Trophoblast cell (in vitro differentiated cells and primary cell): ENCODE results near the gene SUPT7L.
"Not testable (repeated sequence)": the region's sequence is repeated elsewhere in the genome, so short reads cannot be mapped to it uniquely, and the experiment has no call there.

ENCODE experiments used
- DNase-seq, 2 donors: peaks; one replicate each; pipeline ENCODE4 v3.0.0-alpha.2; 2016
- H2AFZ ChIP-seq: 2 replicates; pipeline ENCODE4 v1.6.1; 2013; ENCODE audit warnings: low read length, moderate library complexity, mild to moderate bottlenecking; ENCODE audit not compliant: insufficient read depth, poor library complexity
- H2AK5ac ChIP-seq: 2 replicates; pipeline ENCODE4 v1.6.1; 2013; ENCODE audit warnings: mild to moderate bottlenecking, low read length
- H2BK120ac ChIP-seq: 2 replicates; pipeline ENCODE4 v1.6.1; 2013; ENCODE audit warnings: low read length, mild to moderate bottlenecking, moderate library complexity; ENCODE audit not compliant: insufficient read depth, poor library complexity
- H2BK12ac ChIP-seq: 2 replicates; pipeline ENCODE4 v1.6.1; 2013; ENCODE audit warnings: mild to moderate bottlenecking, low read length, moderate library complexity
- H2BK5ac ChIP-seq: 2 replicates; pipeline ENCODE4 v1.6.1; 2013; ENCODE audit warnings: low read length, low read depth, moderate library complexity, mild to moderate bottlenecking; ENCODE audit not compliant: poor library complexity
- H3K14ac ChIP-seq: 2 replicates; pipeline ENCODE4 v1.6.1; 2013; ENCODE audit warnings: mild to moderate bottlenecking, low read length
- H3K18ac ChIP-seq: 2 replicates; pipeline ENCODE4 v1.6.1; 2013; ENCODE audit warnings: mild to moderate bottlenecking, low read length
- H3K23ac ChIP-seq: 2 replicates; pipeline ENCODE4 v1.6.1; 2013; ENCODE audit warnings: low read length
- H3K27ac ChIP-seq: 2 replicates; pipeline ENCODE4 v1.5.1; 2013; ENCODE audit warnings: low read depth, mild to moderate bottlenecking, inconsistent platforms, low read length, moderate library complexity
- H3K27me3 ChIP-seq: 2 replicates; pipeline ENCODE4 v1.6.1; 2013; ENCODE audit warnings: inconsistent platforms, mild to moderate bottlenecking, low read length, moderate library complexity; ENCODE audit not compliant: insufficient read depth
- H3K36me3 ChIP-seq, 2 experiments: 1 replicate in 1 of 2; 2 replicates in 1 of 2; pipeline ENCODE4 v1.6.1; 2013; ENCODE audit warnings: low read length in 2 of 2, mild to moderate bottlenecking in 2 of 2, moderate library complexity in 1 of 2; ENCODE audit not compliant: insufficient read depth in 2 of 2, control insufficient read depth in 1 of 2
- H3K4ac ChIP-seq: 2 replicates; pipeline ENCODE4 v1.6.1; 2013; ENCODE audit warnings: low read depth, mild to moderate bottlenecking, low read length, moderate library complexity
- H3K4me1 ChIP-seq, 2 experiments: 1 replicate in 1 of 2; 2 replicates in 1 of 2; pipeline ENCODE4 v1.6.1; 2013; ENCODE audit warnings: low read length in 2 of 2, mild to moderate bottlenecking in 2 of 2, moderate library complexity in 1 of 2; ENCODE audit not compliant: insufficient read depth in 2 of 2, control insufficient read depth in 1 of 2
- H3K4me2 ChIP-seq: 2 replicates; pipeline ENCODE4 v1.6.1; 2013; ENCODE audit warnings: inconsistent platforms, mild to moderate bottlenecking, low read length, moderate library complexity
- H3K4me3 ChIP-seq: 2 replicates; pipeline ENCODE4 v1.5.1; 2013; ENCODE audit warnings: mild to moderate bottlenecking, low read depth, low read length, inconsistent platforms
- H3K79me1 ChIP-seq: one replicate; pipeline ENCODE4 v1.6.1; 2013; ENCODE audit warnings: low read length
- H3K79me2 ChIP-seq: 2 replicates; pipeline ENCODE4 v1.6.1; 2013; ENCODE audit warnings: low read length, mild to moderate bottlenecking; ENCODE audit not compliant: control insufficient read depth, insufficient read depth, poor library complexity
- H3K9ac ChIP-seq: 2 replicates; pipeline ENCODE4 v1.6.1; 2013; ENCODE audit warnings: mild to moderate bottlenecking, low read length
- H3K9me3 ChIP-seq: 2 replicates; pipeline ENCODE4 v1.6.1; 2013; ENCODE audit warnings: low read depth, mild to moderate bottlenecking, control low read depth, inconsistent platforms, low read length; ENCODE audit not compliant: insufficient read depth
- H4K12ac ChIP-seq: 2 replicates; pipeline ENCODE4 v1.6.1; 2013; ENCODE audit warnings: low read depth, mild to moderate bottlenecking, low read length, moderate library complexity
- H4K8ac ChIP-seq: 2 replicates; pipeline ENCODE4 v1.6.1; 2013; ENCODE audit warnings: low read depth, mild to moderate bottlenecking, low read length, moderate library complexity
- H4K91ac ChIP-seq: one replicate; pipeline ENCODE4 v1.6.1; 2013; ENCODE audit warnings: low read depth, mild to moderate bottlenecking, low read length, moderate library complexity
- WGBS: extraction: QIAGEN DNeasy Blood & Tissue Kit; methylation state at CpG from one replicate; pipeline ENCODE4 v1.1.7; 2013; ENCODE audit warnings: missing lambda C conversion rate; ENCODE audit not compliant: insufficient read length, insufficient coverage; ENCODE audit errors: extremely low coverage; 5-methylcytosine and 5-hydroxymethylcytosine counted together

Gene SUPT7L

DNA sequence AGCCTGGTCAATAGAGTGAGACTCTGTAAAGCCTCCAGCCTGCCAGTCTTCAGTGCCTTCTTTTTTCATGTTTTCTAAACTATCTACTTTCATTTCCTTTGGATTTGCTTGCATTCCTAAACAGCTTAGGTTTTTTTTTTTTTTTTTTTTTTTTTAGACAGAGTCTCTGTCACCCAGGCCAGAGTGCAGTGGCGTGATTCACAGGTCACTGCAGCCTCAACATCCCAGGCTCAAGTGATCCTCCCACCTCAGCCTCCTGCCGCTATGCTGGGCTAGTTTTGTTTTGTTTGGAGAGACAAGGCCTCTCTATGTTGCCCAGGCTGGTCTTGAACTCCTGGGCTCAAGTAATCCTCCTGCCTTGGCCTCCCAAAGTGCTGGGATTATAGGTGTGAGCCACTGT, 33.2 kb downstream of the SUPT7L start:
- H3K4me3 ChIP-seq, result not testable (repeated sequence)
- no CpG with 5 or more reads among the region's 2 CpGs for WGBS

GRCh38 chr2:27628767-27629709, 34.4 kb downstream of the SUPT7L start, which contains the start of the genes CCDC121 and GPN1:
CCDC121 (minus strand) TSS chr2:27629012; CDS start chr2:27627799, 1,213 bp downstream.
GPN1 (plus strand) TSS chr2:27629050; CDS start chr2:27629059, 9 bp downstream.
- Histone ChIP-seq H3K18ac (peak within 1 kb of the TSS; percentile 51), H3K23ac (no peak within 1 kb of the TSS), H4K91ac (peak within 1 kb of the TSS; percentile 76), H2AK5ac (no peak within 1 kb of the TSS), H3K79me1 (peaks cover 9% of the 10 kb centered on the region), H3K36me3 (peaks cover 7 to 9% of the 10 kb centered on the region in 2 experiments), H3K4me1 (peaks cover 2 to 3% of the 10 kb centered on the region in 2 experiments), H3K9me3 (no peaks in the 10 kb centered on the region), H3K9ac (peak within 1 kb of the TSS; percentile 96), H3K27ac (peak within 1 kb of the TSS; percentile 73), H3K4ac (peak within 1 kb of the TSS; percentile 29), H3K27me3 (no peaks in the 10 kb centered on the region), H4K12ac (peak within 1 kb of the TSS; percentile 66), H2BK120ac (peak within 1 kb of the TSS; percentile 12), H3K4me3 (peak within 1 kb of the TSS; percentile 93), H3K4me2 (peak within 1 kb of the TSS; percentile 76), H3K79me2 (peaks cover 3% of the 10 kb centered on the region), H2AFZ (peak within 1 kb of the TSS; percentile 46), H4K8ac (peak within 1 kb of the TSS; percentile 85), H2BK12ac (peak within 1 kb of the TSS; percentile 57), H2BK5ac (peak within 1 kb of the TSS; percentile 44), H3K14ac (peak within 1 kb of the TSS; percentile 74)
- no CpG with 5 or more reads among the region's 44 CpGs for WGBS
- DNase-seq, result peak; percentile 91

More for the DNA sequence above, 33.2 kb downstream of the SUPT7L start:
- H4K8ac ChIP-seq, H2AFZ ChIP-seq, H4K91ac ChIP-seq, H3K18ac ChIP-seq, H3K9ac ChIP-seq, H3K4me2 ChIP-seq, DNase-seq, H2BK5ac ChIP-seq, H3K79me2 ChIP-seq, H3K14ac ChIP-seq, H3K9me3 ChIP-seq, H2BK12ac ChIP-seq, H3K27me3 ChIP-seq, H3K4ac ChIP-seq, H3K23ac ChIP-seq, H3K4me1 ChIP-seq, H2BK120ac ChIP-seq, H3K79me1 ChIP-seq, H4K12ac ChIP-seq, H2AK5ac ChIP-seq, H3K27ac ChIP-seq: not testable (repeated sequence)
- peaks cover 5 to 15% of the 10 kb centered on the region in 2 experiments for H3K36me3 ChIP-seq

DNA sequence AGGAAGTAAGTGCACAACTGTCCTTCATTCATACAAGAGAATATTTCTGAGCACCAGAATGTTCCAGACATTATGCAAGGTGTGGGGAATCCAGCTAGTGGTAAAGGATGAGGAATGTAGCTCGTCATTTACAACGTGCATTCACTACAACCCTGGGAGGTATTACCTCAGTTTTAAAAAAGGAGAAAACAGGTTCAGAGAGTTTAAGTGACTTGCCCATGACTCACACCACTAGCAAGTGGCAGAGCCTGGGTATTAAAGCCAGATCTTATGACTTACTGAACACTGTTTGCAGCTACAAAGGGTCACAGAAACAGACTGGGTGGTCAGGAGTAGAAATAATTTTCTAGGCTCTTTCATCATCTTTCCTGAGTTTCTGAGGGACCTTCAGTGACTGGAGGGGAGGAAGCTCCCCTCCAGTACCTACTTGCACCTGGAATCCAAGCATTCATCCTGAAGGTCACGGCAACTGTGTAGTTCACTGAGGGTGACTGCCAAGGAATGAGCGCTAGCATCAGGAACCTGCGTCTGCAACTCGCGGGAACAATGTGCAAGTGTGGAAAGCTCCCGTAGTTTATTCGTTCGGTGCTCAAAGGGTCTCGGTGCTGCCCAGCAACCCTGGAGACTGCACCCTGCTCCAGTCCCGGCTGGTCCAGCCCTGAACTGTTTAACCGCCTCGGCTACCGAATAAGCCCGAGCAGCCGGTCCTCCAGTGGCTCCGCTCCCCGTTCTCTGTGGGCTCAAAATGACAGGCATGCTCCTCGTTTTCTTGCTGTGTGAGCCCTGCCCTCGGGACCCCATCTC, 35.2 kb downstream of the SUPT7L start:
- H2BK5ac ChIP-seq, result peak overlapping the region; percentile 44
- H3K27me3 ChIP-seq, result no peaks in the 10 kb centered on the region
- H3K36me3 ChIP-seq, result peaks cover 5 to 8% of the 10 kb centered on the region in 2 experiments
- H4K8ac ChIP-seq, result peak overlapping the region; percentile 68
- no peak overlapping the region for H4K12ac ChIP-seq
- peak; percentile 88 to 98 for DNase-seq
- H2BK120ac ChIP-seq, result peak overlapping the region; percentile 12
- no peaks in the 10 kb centered on the region for H3K9me3 ChIP-seq
- no peak overlapping the region for H3K23ac ChIP-seq
- H3K14ac ChIP-seq, result peak overlapping the region; percentile 59
- peak overlapping the region; percentile 46 for H2AFZ ChIP-seq
- H3K9ac ChIP-seq, result no peak overlapping the region
- peak overlapping the region; percentile 76 for H3K4me2 ChIP-seq
- no peak overlapping the region for H3K4ac ChIP-seq
- peaks cover 2 to 3% of the 10 kb centered on the region in 2 experiments for H3K4me1 ChIP-seq
- H3K79me1 ChIP-seq, result peaks cover 9% of the 10 kb centered on the region
- H3K79me2 ChIP-seq, result peaks cover 3% of the 10 kb centered on the region
- H3K4me3 ChIP-seq, result peak overlapping the region; percentile 93
- H4K91ac ChIP-seq, result peak overlapping the region; percentile 41
- H3K27ac ChIP-seq, result peak overlapping the region; percentile 73
- H2AK5ac ChIP-seq, result no peak overlapping the region
- peak overlapping the region; percentile 51 for H3K18ac ChIP-seq
- WGBS, result no CpG with 5 or more reads among the region's 21 CpGs
- peak overlapping the region; percentile 57 for H2BK12ac ChIP-seq

DNA sequence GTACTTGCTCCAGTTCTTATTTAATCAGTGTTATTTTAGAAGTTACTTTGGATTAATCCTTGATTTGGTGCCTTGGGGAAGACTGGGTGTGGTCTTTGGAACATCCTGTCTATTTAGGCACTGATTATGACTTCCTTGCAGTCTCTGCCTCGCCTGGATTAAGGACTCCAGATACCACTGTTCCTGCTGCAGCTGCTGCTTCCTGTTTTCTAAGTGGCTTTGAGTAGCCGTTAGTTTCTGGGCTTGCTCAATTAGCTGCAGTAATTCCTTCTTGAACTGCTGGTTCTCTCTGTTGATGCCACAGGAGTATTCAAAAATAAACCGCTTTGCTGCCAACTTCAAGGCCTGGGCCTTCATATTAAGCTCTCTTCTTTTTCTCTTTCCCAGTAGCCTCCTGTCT, 36.5 kb downstream of the SUPT7L start:
- H3K27ac ChIP-seq, result peak overlapping the region; percentile 69
- H2AFZ ChIP-seq, H4K12ac ChIP-seq, H3K4me3 ChIP-seq, H3K36me3 ChIP-seq, H3K4me1 ChIP-seq, H3K79me1 ChIP-seq, H3K4ac ChIP-seq, H2BK5ac ChIP-seq, H3K27me3 ChIP-seq, H2BK120ac ChIP-seq, H3K9me3 ChIP-seq, H4K91ac ChIP-seq, H2AK5ac ChIP-seq, H3K79me2 ChIP-seq, H3K14ac ChIP-seq, H3K18ac ChIP-seq, H3K9ac ChIP-seq, H2BK12ac ChIP-seq, H3K23ac ChIP-seq, H3K4me2 ChIP-seq, H4K8ac ChIP-seq: not testable (repeated sequence)
- no CpG with 5 or more reads among the region's 3 CpGs for WGBS
- DNase-seq, result peak in 1 of 2 donors; percentile 6
